NCI-H2227 (cell line): ENCODE measurements around the gene FNIP2.
"Not testable (repeated sequence)": the region's sequence is repeated elsewhere in the genome, so short reads cannot be mapped to it uniquely, and the experiment has no call there.

ENCODE experiments used
- DNase-seq: peaks from one replicate; lab custom pipeline; 2025; ENCODE audit not compliant: unreplicated experiment; lab: John Stamatoyannopoulos, UW

FNIP2 gene

GRCh38 chr4:158789853-158790252, 21.0 kb downstream of the FNIP2 start:
- no peak for DNase-seq

GRCh38 chr4:158793021-158793420, 24.2 kb downstream of the FNIP2 start:
- no peak for DNase-seq

- DNase-seq = not testable (repeated sequence)
Observed at GRCh38 chr4:158793430-158793829, 24.6 kb downstream of the FNIP2 start.

- no peak for DNase-seq
Observed at GRCh38 chr4:158796370-158797140, 27.7 kb downstream of the FNIP2 start.

- DNase-seq = no peak
Observed at GRCh38 chr4:158798062-158798461, 29.2 kb downstream of the FNIP2 start.

- no peak for DNase-seq
Observed at GRCh38 chr4:158799013-158799770, 30.4 kb downstream of the FNIP2 start.

GRCh38 chr4:158799856-158800255, 31.0 kb downstream of the FNIP2 start:
- no peak for DNase-seq

- no peak for DNase-seq
Observed at GRCh38 chr4:158801066-158801465, 32.2 kb downstream of the FNIP2 start.

GRCh38 chr4:158801677-158802076, 32.9 kb downstream of the FNIP2 start:
- DNase-seq = no peak

- DNase-seq = no peak
Observed at GRCh38 chr4:158802914-158803313, 34.1 kb downstream of the FNIP2 start.

GRCh38 chr4:158805635-158806471, 37.0 kb downstream of the FNIP2 start:
- no peak for DNase-seq

- DNase-seq = no peak
Observed at GRCh38 chr4:158807691-158808090, 38.9 kb downstream of the FNIP2 start.

GRCh38 chr4:158808399-158808798, 39.6 kb downstream of the FNIP2 start:
- DNase-seq = no peak

GRCh38 chr4:158809208-158809607, 40.4 kb downstream of the FNIP2 start:
- not testable (repeated sequence) for DNase-seq

GRCh38 chr4:158809611-158810486, 41.0 kb downstream of the FNIP2 start:
- DNase-seq = no peak

- no peak for DNase-seq
Observed at GRCh38 chr4:158810487-158811215, 41.8 kb downstream of the FNIP2 start.

GRCh38 chr4:158811216-158811540, 42.4 kb downstream of the FNIP2 start:
- DNase-seq = no peak

GRCh38 chr4:158811704-158812103, 42.9 kb downstream of the FNIP2 start:
- DNase-seq = no peak

GRCh38 chr4:158812133-158812532, 43.3 kb downstream of the FNIP2 start:
- DNase-seq = no peak

- DNase-seq = no peak
Observed at GRCh38 chr4:158812543-158812942, 43.7 kb downstream of the FNIP2 start.
